GM19395 (cell line): ENCODE data around the gene PKM.
"Not testable (repeated sequence)": the region's sequence is repeated elsewhere in the genome, so short reads cannot be mapped to it uniquely, and the experiment has no call there.

ENCODE experiments used
- ATAC-seq: cut with Tn5 transposase; IDR thresholded peaks from one replicate; pipeline ENCODE4 v1.9.1; 2021; ENCODE audit warnings: mild to moderate bottlenecking, moderate library complexity; ENCODE audit not compliant: unreplicated experiment

The PKM gene

GRCh38 chr15:72231066-72231832, at the start of gene PKM:
TSS of gene PKM (minus strand) at chr15:72231190. CDS start at chr15:72219097, 12,093 bp downstream.
- ATAC-seq: peak; percentile 41

GRCh38 chr15:72280751-72281150, 49.8 kb upstream of the PKM start:
- ATAC-seq: no peak

- no peak for ATAC-seq
Measured at GRCh38 chr15:72278737-72279136, 47.7 kb upstream of the PKM start.

- ATAC-seq: no peak
Measured at GRCh38 chr15:72276326-72276700, 45.3 kb upstream of the PKM start.

GRCh38 chr15:72275635-72276325, 44.8 kb upstream of the PKM start:
- ATAC-seq: not testable (repeated sequence)

GRCh38 chr15:72272997-72273352, 42.0 kb upstream of the PKM start:
- ATAC-seq: no peak

- ATAC-seq: peak; percentile 93
Measured at GRCh38 chr15:72272213-72272996, 41.4 kb upstream of the PKM start, which contains the start of gene PARP6. TSS of gene PARP6 (minus strand) at chr15:72272554. CDS start at chr15:72267477, 5,077 bp downstream.

- ATAC-seq: peak; percentile 29
Measured at GRCh38 chr15:72271895-72272212, 40.9 kb upstream of the PKM start.

GRCh38 chr15:72271221-72271620, 40.2 kb upstream of the PKM start:
- no peak for ATAC-seq

GRCh38 chr15:72269739-72270138, 38.7 kb upstream of the PKM start:
- no peak for ATAC-seq

- ATAC-seq: no peak
Measured at GRCh38 chr15:72265031-72265430, 34.0 kb upstream of the PKM start.

GRCh38 chr15:72252663-72253299, 21.8 kb upstream of the PKM start:
- no peak for ATAC-seq

GRCh38 chr15:72249142-72249810, 18.3 kb upstream of the PKM start:
- no peak for ATAC-seq

GRCh38 chr15:72248514-72248913, 17.5 kb upstream of the PKM start:
- ATAC-seq: no peak

- no peak for ATAC-seq
Measured at GRCh38 chr15:72242775-72243370, 11.9 kb upstream of the PKM start.

- ATAC-seq: no peak
Measured at GRCh38 chr15:72239652-72240051, 8.7 kb upstream of the PKM start.

GRCh38 chr15:72238586-72238985, 7.6 kb upstream of the PKM start:
- no peak for ATAC-seq

- no peak for ATAC-seq
Measured at GRCh38 chr15:72237853-72238224, 6.8 kb upstream of the PKM start.

GRCh38 chr15:72237029-72237852, 6.3 kb upstream of the PKM start:
- ATAC-seq: peak; percentile 83
